H1 (cell line): Measurements from ENCODE around the gene ARHGAP42. TPM values are rescaled to one million over a fixed set of nuclear protein-coding genes. Genes with fewer than 3 reads are reported as not detected.

Experiments used
- ATF3 ChIP-seq: IDR thresholded peaks from 2 replicates; pipeline ENCODE4 v1.6.1; 2011; ENCODE audit warnings: low read depth, mild to moderate bottlenecking, low read length; ENCODE audit not compliant: insufficient read depth
- CBX8 ChIP-seq: fragments of 300-800, 300-1000 bp; sonication (generic); IDR thresholded peaks from 2 replicates; pipeline ENCODE4 v1.7.1; 2016; ENCODE audit warnings: low read depth, low read length, borderline replicate concordance
- CHD1 ChIP-seq: IDR thresholded peaks from 2 replicates; pipeline ENCODE4 v1.6.1; 2012; ENCODE audit warnings: low read depth, low read length, improper control_type of control experiment
- CHD7 ChIP-seq: fragments of 300-600 bp; sonication (generic); IDR thresholded peaks from 2 replicates; pipeline ENCODE4 v1.7.1; 2012; ENCODE audit warnings: low read length, moderate library complexity, mild to moderate bottlenecking, inconsistent platforms; ENCODE audit not compliant: insufficient replicate concordance
- GABPA ChIP-seq: IDR thresholded peaks from 2 replicates; pipeline ENCODE4 v1.6.1; 2011; ENCODE audit warnings: mild to moderate bottlenecking, low read length, moderate library complexity, borderline replicate concordance; ENCODE audit not compliant: insufficient read depth
- JUN ChIP-seq: IDR thresholded peaks from 2 replicates; pipeline ENCODE4 v1.6.1; 2011; ENCODE audit warnings: low read depth, mild to moderate bottlenecking, improper control_type of control experiment, low read length
- JUND ChIP-seq: IDR thresholded peaks from 2 replicates; pipeline ENCODE4 v1.6.1; 2011; ENCODE audit warnings: mild to moderate bottlenecking, improper control_type of control experiment, low read length
- KDM5A ChIP-seq: fragments of 200-600 bp; IDR thresholded peaks from 2 replicates; pipeline ENCODE4 v1.7.1; 2012; ENCODE audit warnings: mild to moderate bottlenecking, low read length, inconsistent platforms, mixed read lengths
- SP4 ChIP-seq: IDR thresholded peaks from 2 replicates; pipeline ENCODE4 v1.6.1; 2012; ENCODE audit warnings: low read length, inconsistent platforms
- TEAD4 ChIP-seq: IDR thresholded peaks from 2 replicates; pipeline ENCODE4 v1.6.1; 2012; ENCODE audit warnings: low read depth, low read length, inconsistent platforms, mixed read lengths
- polyA plus RNA-seq, 7 experiments: library from polyadenylated mRNA; depleted of rRNA in 3 of 7; stranded (reverse) in 5 of 7; unstranded in 2 of 7; fragments of >200 nt in 5 of 7; fragments of 200-250 nt in 2 of 7; gene quantifications; 1 replicate in 5 of 7; 2 replicates in 1 of 7; 4 replicates in 1 of 7; pipeline versions ENCODE4 v1.2.1 to v1.2.3, GENCODE V29; 2011 to 2013; ENCODE audit warnings: missing spikeins in 2 of 7, mixed read lengths in 2 of 7
- total RNA-seq: library from RNA; stranded (reverse); fragmentation: NEBNext Ultra II Directional; extraction: Animal tissue kit (Norgen Biotek cat#: 25700); gene quantifications from 2 replicates; pipeline ENCODE4 v1.2.1, GENCODE V29; 2021

The ARHGAP42 gene
- total and polyA plus RNA-seq, 2 of the 8 experiments (the other 6 are each of a cell fraction or from before 2014, with no cell fraction given): 22.2 to 33.5 TPM

GRCh38 chr11:100865443-100866065 lies 178.5 kb downstream of the ARHGAP42 start (continued):
- no peak for TF ChIP-seq CHD7
- TF ChIP-seq GABPA: no peak
- TF ChIP-seq CBX8: no peak
- no peak for TF ChIP-seq JUN
- TF ChIP-seq JUND: no peak
- no peak for TF ChIP-seq KDM5A
- TF ChIP-seq CHD1: no peak
- no peak for TF ChIP-seq ATF3
- no peak for TF ChIP-seq SP4
- no peak for TF ChIP-seq TEAD4
